Chondrocyte (in vitro differentiated cells): Measurements from ENCODE around the gene TFEC. TPM values are rescaled to one million over a fixed set of nuclear protein-coding genes. Genes with fewer than 3 reads are reported as not detected.

Experiments used
- DNase-seq: peaks from one replicate; pipeline ENCODE4 v3.0.0; 2021; ENCODE audit warnings: mixed read lengths, low spot score
- H3K27ac Mint-ChIP-seq: one replicate; pipeline ENCODE4 v1.8.0; 2021; ENCODE audit warnings: mild to moderate bottlenecking, moderate library complexity, mixed read lengths; ENCODE audit not compliant: unreplicated experiment
- H3K27me3 Mint-ChIP-seq: 2 replicates; pipeline ENCODE4 v1.8.0; 2021; ENCODE audit warnings: low read depth, mixed read lengths
- H3K36me3 Mint-ChIP-seq: 2 replicates; pipeline ENCODE4 v1.8.0; 2021; ENCODE audit warnings: low read depth, mixed read lengths
- H3K4me1 Mint-ChIP-seq: 2 replicates; pipeline ENCODE4 v1.8.0; 2021; ENCODE audit warnings: low read depth, mild to moderate bottlenecking, mixed read lengths
- H3K4me3 Mint-ChIP-seq: one replicate; pipeline ENCODE4 v1.8.0; 2021; ENCODE audit warnings: mild to moderate bottlenecking, moderate library complexity, mixed read lengths; ENCODE audit not compliant: unreplicated experiment
- H3K9me3 Mint-ChIP-seq: 2 replicates; pipeline ENCODE4 v1.8.0; 2021; ENCODE audit warnings: low read depth, mixed read lengths
- CTCF ChIP-seq: fragments of 200-600 bp; sonication (generic); IDR thresholded peaks from 2 replicates; pipeline ENCODE4 v1.5.0; 2021; ENCODE audit warnings: antibody characterized with exemption, mild to moderate bottlenecking, moderate library complexity
- total RNA-seq: library from RNA; stranded (reverse); gene quantifications from 3 replicates; pipeline ENCODE4 v1.2.1, GENCODE V29; 2021

The TFEC gene
- total RNA-seq, 1 donor from 2014 or later = 0.17 TPM

- no peak for DNase-seq
- Mint-ChIP-seq H3K27me3 (peaks cover 20% of the 10 kb centered on the region), H3K27ac (no peak overlapping the region), H3K9me3 (peaks cover 13% of the 10 kb centered on the region), H3K4me1 (no peaks in the 10 kb centered on the region), H3K36me3 (peaks cover 6% of the 10 kb centered on the region), H3K4me3 (no peak overlapping the region)
- no peak for TF ChIP-seq CTCF
Measured at GRCh38 chr7:115988401-115988800, 42.2 kb downstream of the TFEC start.

- no peak overlapping the region for H3K4me3 Mint-ChIP-seq
- no peak for DNase-seq
- H3K27me3 Mint-ChIP-seq = peaks cover 20% of the 10 kb centered on the region
- H3K4me1 Mint-ChIP-seq = no peaks in the 10 kb centered on the region
- H3K36me3 Mint-ChIP-seq = peaks cover 6% of the 10 kb centered on the region
- no peak for TF ChIP-seq CTCF
- no peak overlapping the region for H3K27ac Mint-ChIP-seq
- peaks cover 10% of the 10 kb centered on the region for H3K9me3 Mint-ChIP-seq
Measured at GRCh38 chr7:115987486-115987885, 43.1 kb downstream of the TFEC start.

GRCh38 chr7:115984105-115984504 is 46.5 kb downstream of the TFEC start:
- H3K27me3 Mint-ChIP-seq = no peaks in the 10 kb centered on the region
- no peaks in the 10 kb centered on the region for H3K36me3 Mint-ChIP-seq
- H3K27ac Mint-ChIP-seq = no peak overlapping the region
- no peak for DNase-seq
- H3K4me1 Mint-ChIP-seq = no peaks in the 10 kb centered on the region
- no peak for TF ChIP-seq CTCF
- H3K9me3 Mint-ChIP-seq = no peaks in the 10 kb centered on the region
- H3K4me3 Mint-ChIP-seq = no peak overlapping the region

GRCh38 chr7:115980159-115980558 is 50.4 kb downstream of the TFEC start:
- peaks cover 6% of the 10 kb centered on the region for H3K27me3 Mint-ChIP-seq
- H3K27ac Mint-ChIP-seq = no peak overlapping the region
- DNase-seq = no peak
- no peak overlapping the region for H3K4me3 Mint-ChIP-seq
- no peak for TF ChIP-seq CTCF
- H3K4me1 Mint-ChIP-seq = no peaks in the 10 kb centered on the region
- no peaks in the 10 kb centered on the region for H3K36me3 Mint-ChIP-seq
- H3K9me3 Mint-ChIP-seq = no peaks in the 10 kb centered on the region

- H3K36me3 Mint-ChIP-seq = no peaks in the 10 kb centered on the region
- no peak for DNase-seq
- no peaks in the 10 kb centered on the region for H3K9me3 Mint-ChIP-seq
- H3K27ac Mint-ChIP-seq = no peak overlapping the region
- TF ChIP-seq CTCF = no peak
- no peak overlapping the region for H3K4me3 Mint-ChIP-seq
- H3K27me3 Mint-ChIP-seq = peaks cover 6% of the 10 kb centered on the region
- no peaks in the 10 kb centered on the region for H3K4me1 Mint-ChIP-seq
Measured at GRCh38 chr7:115976651-115977050, 53.9 kb downstream of the TFEC start.
